GM06990 (cell line): ENCODE measurements around the gene PSME3IP1.

Source experiments
- DNase-seq: peaks from one replicate; pipeline ENCODE4 v3.0.0-alpha.2; 2011; ENCODE audit not compliant: insufficient read length; ENCODE audit errors: extremely low read depth
- H3K27me3 ChIP-seq: replicated peaks from 2 replicates; pipeline ENCODE4 v1.6.0; 2011; ENCODE audit warnings: low read length; ENCODE audit not compliant: control insufficient read depth, insufficient read depth
- H3K36me3 ChIP-seq: 2 replicates; pipeline ENCODE4 v1.5.1; 2011; ENCODE audit warnings: low read length; ENCODE audit not compliant: control insufficient read depth, insufficient read depth
- H3K4me3 ChIP-seq: replicated peaks from 2 replicates; pipeline ENCODE4 v1.5.1; 2011; ENCODE audit warnings: low read depth, mild to moderate bottlenecking, control low read depth, low read length
- CTCF ChIP-seq: IDR thresholded peaks from 2 replicates; pipeline ENCODE4 v1.5.1; 2011; ENCODE audit warnings: low read length, control low read depth, mild to moderate bottlenecking, inconsistent platforms; ENCODE audit not compliant: insufficient read depth, poor library complexity, severe bottlenecking

PSME3IP1 gene

GRCh38 chr16:57163842-57164241 lies 22.0 kb downstream of the PSME3IP1 start:
- no peaks in the 10 kb centered on the region for H3K27me3 ChIP-seq
- no peak for TF ChIP-seq CTCF
- DNase-seq = no peak
- H3K4me3 ChIP-seq = no peak overlapping the region
- peaks cover 10% of the 10 kb centered on the region for H3K36me3 ChIP-seq

- H3K27me3 ChIP-seq = no peaks in the 10 kb centered on the region
- H3K4me3 ChIP-seq = no peak overlapping the region
- no peak for DNase-seq
- peaks cover 10% of the 10 kb centered on the region for H3K36me3 ChIP-seq
- TF ChIP-seq CTCF = no peak
Observed at GRCh38 chr16:57159447-57159846, 26.4 kb downstream of the PSME3IP1 start.

- Histone ChIP-seq H3K27me3 (no peaks in the 10 kb centered on the region), H3K4me3 (no peak overlapping the region), H3K36me3 (peaks cover 22% of the 10 kb centered on the region)
- no peak for TF ChIP-seq CTCF
- DNase-seq = no peak
Observed at GRCh38 chr16:57157533-57157932, 28.3 kb downstream of the PSME3IP1 start.

GRCh38 chr16:57156351-57156703 lies 29.5 kb downstream of the PSME3IP1 start:
- peaks cover 22% of the 10 kb centered on the region for H3K36me3 ChIP-seq
- no peaks in the 10 kb centered on the region for H3K27me3 ChIP-seq
- no peak overlapping the region for H3K4me3 ChIP-seq
- TF ChIP-seq CTCF = no peak
- DNase-seq = no peak

- Histone ChIP-seq H3K4me3 (no peak overlapping the region), H3K27me3 (no peaks in the 10 kb centered on the region), H3K36me3 (peaks cover 22% of the 10 kb centered on the region)
- no peak for DNase-seq
- no peak for TF ChIP-seq CTCF
Observed at GRCh38 chr16:57155702-57156350, 30.0 kb downstream of the PSME3IP1 start.

GRCh38 chr16:57153841-57154240 lies 32.0 kb downstream of the PSME3IP1 start:
- H3K36me3 ChIP-seq = peaks cover 18% of the 10 kb centered on the region
- no peaks in the 10 kb centered on the region for H3K27me3 ChIP-seq
- TF ChIP-seq CTCF = no peak
- DNase-seq = no peak
- H3K4me3 ChIP-seq = no peak overlapping the region
